ENCODE results near the gene ORAI3. TPM values are rescaled to one million over a fixed set of nuclear protein-coding genes. Genes with fewer than 3 reads are reported as not detected.
A peak's percentile ranks its signal among the peaks of the same experiment; 100 is the strongest.

Gene ORAI3
- total and polyA plus RNA-seq, 2 of the 13 experiments (the other 11 are each of a cell fraction or from before 2014, with no cell fraction given) = 11.4 to 32.0 TPM

- TF ChIP-seq IRX3 (CRISPR knock-in tag; IDR thresholded peaks at IDR 0.05; ENCODE audit: borderline replicate concordance, low read depth) (no peak), TGIF2 (CRISPR knock-in tag; IDR thresholded peaks at IDR 0.05) (no peak; the same call in 1 of the 2 replicates), SP140L (CRISPR knock-in tag; IDR thresholded peaks at IDR 0.05; ENCODE audit: borderline replicate concordance) (0 out of 2 replicates have a peak, but pooled peaks have one; percentile 70), XBP1 (CRISPR knock-in tag; IDR thresholded peaks at IDR 0.05) (no peak), ZNF619 (CRISPR knock-in tag; IDR thresholded peaks at IDR 0.05) (peak; percentile 85), TFAP4 (IDR thresholded peaks at IDR 0.05; ENCODE audit: borderline replicate concordance, low read depth) (peak; percentile 99), SALL1 (CRISPR knock-in tag; IDR thresholded peaks at IDR 0.05) (peak; percentile 96), YY1 (IDR thresholded peaks at IDR 0.05; ENCODE audit: insufficient read depth, insufficient replicate concordance, low read depth, low read length) (peak; percentile 13), NFYB (CRISPR knock-in tag; IDR thresholded peaks at IDR 0.05) (peak; percentile 63), CREBL2 (CRISPR knock-in tag; IDR thresholded peaks at IDR 0.05; ENCODE audit: borderline replicate concordance) (no peak), EED (CRISPR knock-in tag; IDR thresholded peaks at IDR 0.05) (peak; percentile 92), HDAC6 (IDR thresholded peaks at IDR 0.05; ENCODE audit: low read depth, low read length) (no peak), MXD3 (CRISPR knock-in tag; IDR thresholded peaks at IDR 0.05) (peak; percentile 92), ARID5B (CRISPR knock-in tag; IDR thresholded peaks at IDR 0.05) (peak; percentile 80), SKIL (CRISPR knock-in tag; IDR thresholded peaks at IDR 0.05; ENCODE audit: borderline replicate concordance) (peak; percentile 75), ZNF562 (CRISPR knock-in tag; IDR thresholded peaks at IDR 0.05; ENCODE audit: borderline replicate concordance) (no peak), ZKSCAN1 (IDR thresholded peaks at IDR 0.05; ENCODE audit: low read length) (no peak), MYPOP (CRISPR knock-in tag; IDR thresholded peaks at IDR 0.05) (peak; percentile 45; the same call in 1 of the 2 replicates), REL (CRISPR knock-in tag; conservative IDR thresholded peaks at IDR 0.05) (no peak; the same call in 1 of the 2 replicates)
These were observed 1.0 kb downstream of the ORAI3 start (continued) for GRCh38 chr16:30949650-30950515.
